ENCODE data around the gene PTPN11.

DNA sequence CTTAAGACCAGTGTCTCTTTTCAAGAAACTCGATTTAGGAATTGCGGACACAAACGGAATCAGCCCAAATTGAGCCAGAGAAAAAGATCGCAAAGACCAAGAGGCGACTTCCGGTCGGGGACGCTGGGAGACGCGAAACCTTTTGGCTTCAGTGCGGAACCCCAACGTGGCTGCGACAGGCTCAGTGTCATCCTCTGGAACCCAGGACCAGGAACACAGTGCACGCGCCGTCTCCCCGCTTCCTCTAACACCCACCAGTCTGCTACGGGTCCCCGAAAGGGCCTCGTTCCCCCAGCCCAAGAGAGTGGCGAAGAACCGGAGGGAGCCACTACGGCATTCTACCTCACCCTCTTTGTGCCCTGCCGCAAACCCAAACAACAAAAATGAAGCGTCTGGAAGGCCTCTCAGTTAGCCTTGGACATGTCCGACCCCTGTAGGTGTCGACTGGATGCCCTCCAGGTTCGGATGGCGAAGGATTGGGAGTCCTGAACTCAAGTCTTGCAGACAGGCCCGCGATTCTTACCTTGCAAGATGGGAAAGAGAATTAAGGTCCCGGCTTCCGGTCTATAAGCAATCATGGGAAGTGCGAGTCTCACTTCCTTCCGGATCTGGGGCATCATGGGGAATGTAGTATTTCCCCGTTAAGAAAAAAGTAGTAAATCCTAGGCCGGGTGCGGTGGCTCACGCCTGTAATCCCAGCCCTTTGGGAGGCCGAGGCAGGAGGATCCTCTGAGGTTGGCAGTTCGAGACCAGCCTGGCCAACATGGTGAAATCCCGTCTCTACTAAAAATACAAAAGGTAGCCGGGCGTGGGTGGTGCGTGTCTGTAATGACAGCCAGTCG is 9.5 kb upstream of the PTPN11 start, which contains the start of gene RPL6:
- TF ChIP-seq GATA2 (IDR thresholded peaks at IDR 0.05; ENCODE audit: low read depth, low read length) (no peak), GATA3 (IDR thresholded peaks at IDR 0.05; ENCODE audit: low read depth, low read length) (no peak)
